Heart right ventricle (tissue), 16 donors: ENCODE data around the gene DHX32. TPM values are rescaled to one million over a fixed set of nuclear protein-coding genes. Genes with fewer than 3 reads are reported as not detected.

ENCODE experiments used
- ATAC-seq, 8 donors: fragments of 200-7000 bp; cut with Tn5 transposase; one replicate each; pipeline ENCODE4 v1.9.1; 2020; ENCODE audit warnings: mild to moderate bottlenecking in 8 of 8, moderate library complexity in 8 of 8, moderate number of reproducible peaks in 1 of 8
- DNase-seq, 2 donors: peaks; one replicate each; pipeline ENCODE4 v3.0.0-alpha.2; 2020
- H3K27ac ChIP-seq, 10 donors: fragments of 200-600 bp; sonication (generic) in 2 of 10; one replicate each; pipeline versions ENCODE4 v1.5.0 to v1.8.0; 2020 to 2022; ENCODE audit warnings: mild to moderate bottlenecking in 3 of 10
- H3K27me3 ChIP-seq, 7 donors: fragments of 200-600 bp; one replicate each; pipeline ENCODE4 v1.8.0; 2021 to 2022; ENCODE audit warnings: mild to moderate bottlenecking in 2 of 7
- H3K36me3 ChIP-seq, 9 donors: fragments of 200-600 bp; sonication (generic) in 1 of 9; one replicate each; pipeline versions ENCODE4 v1.5.0 to v1.8.0; 2020 to 2022; ENCODE audit warnings: mild to moderate bottlenecking in 2 of 9
- H3K4me1 ChIP-seq, 9 donors: fragments of 200-600 bp; sonication (generic) in 1 of 9; one replicate each; pipeline versions ENCODE4 v1.5.0 to v1.8.0; 2020 to 2022; ENCODE audit warnings: mild to moderate bottlenecking in 4 of 9
- H3K4me3 ChIP-seq, 10 donors: fragments of 200-600 bp; sonication (generic) in 2 of 10; one replicate each; pipeline versions ENCODE4 v1.5.0 to v1.8.0; 2020 to 2022; ENCODE audit warnings: mild to moderate bottlenecking in 7 of 10, moderate library complexity in 2 of 10
- H3K9me3 ChIP-seq, 11 donors: fragments of 200-600 bp in 10 of 11; sonication (generic) in 2 of 11; one replicate each; pipeline versions ENCODE4 v1.5.0 to v1.8.0; 2013 to 2022; ENCODE audit warnings: mild to moderate bottlenecking in 2 of 11, control low read depth in 1 of 11, moderate library complexity in 1 of 11
- CTCF ChIP-seq, 9 donors: fragments of 200-600 bp; sonication (generic) in 2 of 9; IDR thresholded peaks; one replicate each; pipeline versions ENCODE4 v1.5.0 to v1.8.0; 2021 to 2022; ENCODE audit warnings: antibody characterized with exemption in 9 of 9, mild to moderate bottlenecking in 5 of 9, moderate library complexity in 1 of 9
- WGBS, 2 donors: extraction: QIAGEN DNeasy Blood & Tissue Kit; methylation state at CpG; one replicate each; pipeline ENCODE4 v1.1.7; 2013; ENCODE audit warnings: inconsistent platforms in 1 of 2; 5-methylcytosine and 5-hydroxymethylcytosine counted together
- intact Hi-C, 10 donors: fragments of 100-400 bp; cut with DNase I; formaldehyde crosslinking; loops; one replicate each; pipeline versions ENCODE4 v1.11.1 to v1.14.2; 2022
- microRNA-seq, 2 donors: library from miRNA; unstranded; fragments of <30 nt; microRNA quantifications; one replicate each; pipeline ENCODE4 v1.2.0, GENCODE V29; 2021
- polyA plus RNA-seq, 2 donors: library from polyadenylated mRNA; stranded (reverse); fragments of 200-250 nt; gene quantifications; one replicate each; pipeline ENCODE4 v1.2.3, GENCODE V29; 2013
- total RNA-seq, 10 donors: library from RNA; stranded (reverse); fragmentation: NEBNext Ultra II Directional in 3 of 10; extraction: Animal tissue kit (Norgen Biotek cat#: 25700) in 3 of 10; gene quantifications; one replicate each; pipeline versions ENCODE4 v1.2.1 to v1.2.4, GENCODE V29; 2021 to 2023
- donor health status: Arrhythmogenic right ventricular cardiomyopathy.
- donor health status: ischemic (EF 13 %, LVEDD 7.1; RV severe dilation, severe dysfunction).
- donor health status: healthy with polysubstance abuse.
- donor health status: DM: no; HTN: yes; CAD: no.
- donor health status: DM: no; HTN: no; CAD: no.
- donor health status: ischemic (EF 25% LVEDD 6.9; RV normal size, moderate dysfunction).
- donor health status: ischemic (EF 25% LVEDD 5.7; RV mildly dilated, moderate dysfunction).
- donor health status: healthy.
- donor health status: DM: yes; HTN: yes; CAD: no.
- donor health status: Ischemic cardiomyopathy.
- donor health status: ischemic (EF 35%, LVEDD 5.7; RV mildly dilated, moderate dysfunction).
- donor health status: nonischemic (EF 11% LVEDD 7.7; RV severe dilation, severe dysfunction).
- donor health status: DM: yes; HTN: yes; CAD: no.
- donor health status: PGD.
- donor health status: ischemic (EF 29% LVEDD 5.4; RV normal size, mild dysfunction).
- donor health status: nonischemic (EF 23%, LVEDD 6.1; RV moderate dilation, normal function).

The DHX32 gene
- total and polyA plus RNA-seq, 12 donors: 15.8 to 81.7 (median 48.0) TPM

- no peak overlapping the region for H3K27ac ChIP-seq
- intact Hi-C loops: no loop called here
- no peaks in the 10 kb centered on the region for H3K27me3 ChIP-seq
- no peak for DNase-seq
- H3K9me3 ChIP-seq: no peaks in the 10 kb centered on the region
- WGBS, 2 donors: 87 to 89% methylated on average over 17 of the region's 17 CpGs
- H3K36me3 ChIP-seq: peaks cover 0 to 56% (median 42%) of the 10 kb centered on the region in 9 donors
- H3K4me3 ChIP-seq: no peak overlapping the region
- ATAC-seq: peak in 3 of 8 donors; percentile 24 to 45 (median 26)
- no peaks in the 10 kb centered on the region for H3K4me1 ChIP-seq
- TF ChIP-seq CTCF (IDR thresholded peaks at IDR 0.05): no peak
Observed at GRCh38 chr10:125788156-125789034, 92.7 kb downstream of the DHX32 start.

Small RNA genes within 50 kb of the gene (microRNA-seq; reads per million reads assigned to microRNA genes)
- 4.6 to 5.4 reads per million in 2 donors for gene MIR4484

Other genes starting within 250 kb of the DHX32 start
- gene TEX36, start 198.1 kb downstream of the DHX32 start, total RNA-seq: not detected
- not detected for gene TEX36, start 198.1 kb downstream of the DHX32 start, polyA plus RNA-seq
- 10 to 100 TPM in 6 of 10 donors, 1 to 10 TPM in 4; 7.7 to 13.2 (median 10.2) TPM for gene EDRF1, start 161.6 kb downstream of the DHX32 start, total RNA-seq
- 10 to 100 TPM in 1 of 2 donors, 1 to 10 TPM in 1; 7.6 to 19.2 TPM for gene EDRF1, start 161.6 kb downstream of the DHX32 start, polyA plus RNA-seq
- gene MMP21, start 105.5 kb downstream of the DHX32 start, total RNA-seq: under 1 TPM in 3 of 10 donors, not detected in 7; 0.12 to 0.15 (median 0.15) TPM
- under 1 TPM; 0.06 to 0.22 TPM for gene MMP21, start 105.5 kb downstream of the DHX32 start, polyA plus RNA-seq
- 10 to 100 TPM; 53.5 to 84.3 (median 70.8) TPM for gene UROS, start 58.0 kb downstream of the DHX32 start, total RNA-seq
- gene UROS, start 58.0 kb downstream of the DHX32 start, polyA plus RNA-seq: 10 to 100 TPM; 42.5 to 83.5 TPM
- gene BCCIP, start 57.7 kb downstream of the DHX32 start, total RNA-seq: 10 to 100 TPM; 35.6 to 53.1 (median 44.3) TPM
- gene BCCIP, start 57.7 kb downstream of the DHX32 start, polyA plus RNA-seq: 10 to 100 TPM; 56.1 to 67.0 TPM
- under 1 TPM in 7 of 10 donors, not detected in 3; 0.40 to 0.89 (median 0.68) TPM for gene FANK1, start 15.3 kb upstream of the DHX32 start, total RNA-seq
- 1 to 10 TPM in 1 of 2 donors, under 1 TPM in 1; 0.64 to 1.2 TPM for gene FANK1, start 15.3 kb upstream of the DHX32 start, polyA plus RNA-seq